Brain microvascular endothelial cell (primary cell): Measurements from ENCODE around the gene SERINC3.

Experiments
- DNase-seq: peaks from one replicate; pipeline ENCODE4 v3.0.0-alpha.2; 2020
- H3K27ac ChIP-seq: fragments of 250-450 bp; sonication (Bioruptor Pico); 2 replicates; pipeline ENCODE4 v1.5.1; 2020; ENCODE audit warnings: mild to moderate bottlenecking, moderate library complexity
- H3K27me3 ChIP-seq: fragments of 250-450 bp; sonication (Bioruptor Pico); replicated peaks from 2 replicates; pipeline ENCODE4 v1.5.1; 2020; ENCODE audit warnings: mild to moderate bottlenecking
- H3K36me3 ChIP-seq: fragments of 250-450 bp; sonication (Bioruptor Pico); replicated peaks from 2 replicates; pipeline ENCODE4 v1.5.1; 2020; ENCODE audit warnings: mild to moderate bottlenecking
- H3K4me3 ChIP-seq: 2 replicates; pipeline ENCODE4 v1.5.1; 2011; ENCODE audit warnings: low read depth, mild to moderate bottlenecking, control low read depth, low read length, moderate library complexity
- CTCF ChIP-seq: IDR thresholded peaks from 2 replicates; pipeline ENCODE4 v1.5.1; 2011; ENCODE audit warnings: low read depth, mild to moderate bottlenecking, moderate library complexity, low read length, control low read depth, inconsistent platforms; ENCODE audit errors: missing control alignments
- in situ Hi-C: cut with HindIII; loops from 2 replicates; pipeline ENCODE4 v1.10.0; 2017; ENCODE audit warnings: low sequenced_read_pairs, low pct_ligation_motif_present

Gene SERINC3

GRCh38 chr20:44521484-44522481, at the start of gene SERINC3:
TSS of gene SERINC3 (minus strand) at chr20:44522070. CDS start at chr20:44521951, 119 bp downstream.
- Histone ChIP-seq H3K4me3 (peak within 1 kb of the TSS; percentile 100), H3K27me3 (no peaks in the 10 kb centered on the region), H3K27ac (peak within 1 kb of the TSS; percentile 100), H3K36me3 (peaks cover 3% of the 10 kb centered on the region)
- peak; percentile 93 for DNase-seq
- in situ Hi-C loops = no loop called here
- no peak for TF ChIP-seq CTCF

- in situ Hi-C loops = no loop called here
- TF ChIP-seq CTCF = no peak
- Histone ChIP-seq H3K27ac (no peak overlapping the region), H3K27me3 (no peaks in the 10 kb centered on the region), H3K4me3 (no peak overlapping the region), H3K36me3 (no peaks in the 10 kb centered on the region)
- DNase-seq = no peak
These were observed 49.6 kb upstream of the SERINC3 start for GRCh38 chr20:44571362-44571988.

GRCh38 chr20:44570367-44570766, 48.5 kb upstream of the SERINC3 start:
- TF ChIP-seq CTCF = no peak
- H3K27me3 ChIP-seq = no peaks in the 10 kb centered on the region
- no peak overlapping the region for H3K4me3 ChIP-seq
- no peak overlapping the region for H3K27ac ChIP-seq
- H3K36me3 ChIP-seq = no peaks in the 10 kb centered on the region
- DNase-seq = no peak
- in situ Hi-C loops = no loop called here

GRCh38 chr20:44566811-44567210, 44.9 kb upstream of the SERINC3 start:
- H3K4me3 ChIP-seq = no peak overlapping the region
- in situ Hi-C loops = no loop called here

GRCh38 chr20:44566018-44566417, 44.1 kb upstream of the SERINC3 start:
- in situ Hi-C loops = no loop called here
- no peak overlapping the region for H3K27ac ChIP-seq
- no peaks in the 10 kb centered on the region for H3K36me3 ChIP-seq
- DNase-seq = no peak
- H3K27me3 ChIP-seq = no peaks in the 10 kb centered on the region
- no peak for TF ChIP-seq CTCF
- no peak overlapping the region for H3K4me3 ChIP-seq

More at GRCh38 chr20:44566811-44567210, 44.9 kb upstream of the SERINC3 start:
- Histone ChIP-seq H3K36me3 (no peaks in the 10 kb centered on the region), H3K27ac (no peak overlapping the region), H3K27me3 (no peaks in the 10 kb centered on the region)
- no peak for TF ChIP-seq CTCF
- no peak for DNase-seq
